HG03175 (cell line): ENCODE measurements around the gene NOS1.

Experiments
- ATAC-seq: cut with Tn5 transposase; IDR thresholded peaks from one replicate; pipeline ENCODE4 v1.9.1; 2021; ENCODE audit warnings: mild to moderate bottlenecking, moderate library complexity; ENCODE audit not compliant: unreplicated experiment

NOS1 gene

DNA sequence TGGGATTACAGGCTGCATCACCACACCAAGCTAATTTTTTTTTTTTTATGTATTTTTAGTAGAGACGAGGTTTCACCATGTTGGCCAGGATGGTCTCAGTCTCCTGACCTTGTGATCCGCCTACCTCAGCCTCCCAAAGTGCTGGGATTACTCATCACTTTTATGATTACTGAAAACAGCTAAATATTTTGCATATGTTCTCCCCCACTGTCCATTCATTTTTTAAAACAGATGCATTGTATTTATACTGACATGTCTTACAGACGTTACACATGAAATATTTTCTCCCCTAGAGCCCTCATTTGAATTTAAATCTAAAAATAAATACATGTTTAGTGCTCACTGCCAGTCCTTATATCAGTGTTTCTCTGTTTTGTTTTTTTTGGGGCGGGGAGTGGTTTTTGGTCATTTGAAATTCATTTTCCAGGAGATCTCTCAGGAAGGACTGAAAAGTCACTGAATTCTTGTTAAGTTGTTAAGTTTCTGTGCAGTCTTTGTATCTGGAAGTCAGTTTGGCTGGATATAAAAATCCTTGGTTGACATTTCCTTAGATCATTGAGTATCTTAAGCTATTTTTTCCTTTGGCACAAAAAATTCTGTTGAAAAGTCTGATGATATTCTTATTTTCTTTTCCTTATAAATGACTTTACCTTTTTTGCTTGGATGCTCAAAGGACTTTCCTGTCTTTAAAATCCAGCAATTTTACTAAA lies 180.5 kb downstream of the NOS1 start:
- ATAC-seq, result no peak

DNA sequence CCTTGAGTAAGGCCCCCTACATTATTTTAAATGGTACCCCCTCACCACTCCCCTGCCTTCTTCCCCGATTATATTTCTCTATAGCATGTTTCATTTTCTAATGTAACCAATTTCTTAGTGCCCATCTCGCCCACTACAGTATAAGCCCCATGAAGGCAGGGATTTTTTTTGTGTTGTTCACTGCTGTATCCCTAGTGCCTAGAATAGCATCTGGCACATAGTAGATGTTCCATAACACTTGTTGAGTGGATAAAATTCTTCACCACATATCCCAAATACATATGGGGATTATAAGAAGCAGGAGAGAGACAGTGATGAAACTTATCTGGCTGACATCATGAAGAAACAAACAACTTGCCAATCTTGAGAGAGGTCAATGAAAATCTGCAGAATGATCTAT lies 182.7 kb downstream of the NOS1 start:
- ATAC-seq, result no peak

DNA sequence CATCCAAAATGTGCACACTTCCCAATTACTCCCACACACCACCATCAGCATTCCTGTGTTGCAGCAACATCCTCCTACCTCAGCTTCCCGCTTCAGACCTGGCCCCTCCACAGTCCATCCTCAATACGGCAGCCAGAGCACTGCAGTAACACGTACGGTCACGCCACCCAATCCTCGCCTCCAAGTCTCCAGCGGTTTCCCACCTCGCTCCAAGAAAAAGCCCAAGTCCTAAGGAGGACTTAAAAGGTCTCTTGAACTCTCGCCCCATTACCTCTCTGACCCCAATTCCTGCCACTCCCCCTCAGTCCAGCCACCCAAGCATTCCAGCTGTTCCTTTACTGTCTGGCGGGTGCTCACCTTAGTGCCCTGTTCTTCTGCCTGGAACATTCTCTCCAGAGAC lies 183.1 kb downstream of the NOS1 start:
- no peak for ATAC-seq

DNA sequence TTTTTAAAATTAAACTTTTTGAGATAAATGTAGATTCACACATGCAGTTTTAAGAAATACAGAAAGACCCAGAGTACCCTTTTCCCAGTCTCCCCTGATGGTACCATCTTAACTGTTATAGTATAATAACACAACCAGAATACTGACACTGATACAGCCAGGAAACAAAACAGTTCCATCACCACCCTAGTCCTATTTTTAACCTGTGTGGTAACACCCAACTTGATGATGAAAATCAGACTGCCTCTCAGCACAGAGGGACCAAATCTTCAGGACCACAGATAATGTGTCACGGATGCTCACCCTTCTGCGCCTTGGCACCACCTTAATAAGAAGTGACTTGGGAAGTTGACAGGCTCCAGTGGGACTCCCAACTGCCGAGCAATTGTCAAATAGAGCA lies 189.3 kb downstream of the NOS1 start:
- no peak for ATAC-seq

DNA sequence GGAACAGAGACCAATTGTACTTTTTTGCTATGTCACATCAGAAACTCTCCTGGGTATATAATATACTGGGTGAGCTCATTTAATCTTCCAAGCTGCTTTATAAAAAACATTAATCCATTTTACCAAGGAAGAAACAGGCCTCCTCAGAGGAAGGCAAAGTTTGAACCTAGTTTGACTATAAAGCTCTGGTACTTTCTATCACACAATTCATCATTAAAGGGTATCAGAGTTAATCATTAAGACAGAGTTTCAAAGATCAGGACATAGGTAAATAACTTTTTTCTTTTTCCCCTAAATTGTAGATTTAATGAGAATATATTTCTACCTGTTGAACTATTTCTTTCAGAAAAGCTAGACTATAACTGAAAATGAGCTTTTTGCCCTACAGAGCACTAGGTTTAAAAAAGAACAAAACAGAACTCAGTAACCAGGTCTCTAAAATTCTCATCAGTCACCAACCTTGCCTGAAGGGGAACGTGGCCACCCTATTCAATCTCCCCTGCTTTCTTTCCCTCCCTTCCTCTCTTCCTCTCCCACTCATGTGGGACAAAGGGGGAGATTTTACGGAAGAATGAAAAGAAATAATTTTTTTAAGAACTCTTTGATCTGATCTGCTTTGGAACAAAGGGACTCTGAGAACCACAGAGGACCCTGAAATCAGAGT lies 189.8 kb downstream of the NOS1 start:
- no peak for ATAC-seq

DNA sequence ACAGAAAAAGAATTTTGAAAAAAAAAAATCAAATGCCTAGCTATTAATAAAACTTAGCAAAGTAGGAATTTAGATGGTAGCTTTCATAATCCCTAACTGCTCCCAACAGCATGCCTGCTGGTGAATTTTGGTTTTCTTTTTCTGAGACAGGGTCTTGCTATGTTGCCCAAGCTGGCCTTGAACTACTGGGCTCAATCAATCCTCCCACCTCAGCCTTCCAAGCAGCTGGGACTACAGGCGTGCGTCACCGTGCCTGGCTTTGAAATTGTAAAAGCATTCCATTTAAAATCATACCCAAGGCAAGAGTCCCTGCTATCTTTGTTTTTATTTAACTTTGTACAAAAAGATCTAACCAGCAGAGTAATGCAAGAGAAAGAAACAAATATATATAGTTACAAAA lies 191.9 kb downstream of the NOS1 start:
- ATAC-seq, result no peak

DNA sequence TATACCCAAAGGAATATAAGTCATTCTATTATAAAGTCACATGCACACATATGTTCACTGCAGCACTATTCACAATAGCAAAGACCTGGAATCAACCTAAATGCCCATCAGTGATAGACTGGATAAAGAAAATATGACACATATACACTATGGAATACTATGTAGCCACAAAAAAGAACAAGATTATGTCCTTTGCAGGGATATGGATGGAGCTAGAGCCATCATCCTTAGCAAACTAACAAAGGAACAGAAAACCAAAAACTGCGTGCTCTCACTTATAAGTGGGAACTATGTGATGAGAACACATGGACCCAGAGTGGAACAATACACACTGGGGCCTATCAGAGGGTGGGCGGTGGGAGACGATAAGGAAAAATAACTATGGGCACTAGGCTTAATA lies 192.4 kb downstream of the NOS1 start:
- no peak for ATAC-seq

DNA sequence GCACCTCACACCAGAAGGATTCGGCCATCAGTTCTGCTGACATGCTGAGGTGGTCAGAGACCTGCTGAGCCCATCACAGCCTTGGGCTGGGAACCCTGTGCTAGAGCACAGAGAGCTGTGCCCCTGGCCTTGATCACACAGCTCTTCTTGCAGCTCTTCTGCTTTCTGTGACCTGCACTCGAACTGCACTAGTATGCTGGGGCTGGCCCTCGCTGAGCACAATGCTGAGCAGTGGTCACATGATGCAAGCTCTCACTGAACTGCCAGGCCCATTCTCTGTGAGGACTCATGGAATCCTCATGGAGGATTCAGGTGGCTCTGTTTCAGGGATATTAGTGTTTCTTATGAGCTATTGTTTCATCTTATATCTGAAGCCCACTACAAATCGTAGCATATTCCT lies 193.7 kb downstream of the NOS1 start:
- ATAC-seq, result no peak

DNA sequence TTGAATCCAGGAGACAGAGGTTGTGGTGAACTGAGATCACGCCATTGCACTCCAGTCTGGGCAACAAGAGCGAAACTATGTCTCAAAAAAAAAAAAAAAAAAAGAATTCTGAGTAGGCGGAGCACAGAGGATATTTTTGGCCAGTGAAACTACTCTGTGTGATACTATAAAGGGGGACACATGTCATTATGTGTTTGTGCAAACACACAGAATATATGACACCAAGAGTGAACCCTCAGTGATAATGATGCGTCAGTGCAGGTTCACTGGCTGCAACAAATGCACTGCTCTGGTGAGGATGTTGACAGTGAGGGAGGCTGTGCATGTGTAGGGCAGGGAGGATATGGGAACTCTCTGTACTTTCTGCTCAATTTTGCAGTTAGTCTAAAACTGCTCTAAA lies 195.3 kb downstream of the NOS1 start:
- no peak for ATAC-seq

DNA sequence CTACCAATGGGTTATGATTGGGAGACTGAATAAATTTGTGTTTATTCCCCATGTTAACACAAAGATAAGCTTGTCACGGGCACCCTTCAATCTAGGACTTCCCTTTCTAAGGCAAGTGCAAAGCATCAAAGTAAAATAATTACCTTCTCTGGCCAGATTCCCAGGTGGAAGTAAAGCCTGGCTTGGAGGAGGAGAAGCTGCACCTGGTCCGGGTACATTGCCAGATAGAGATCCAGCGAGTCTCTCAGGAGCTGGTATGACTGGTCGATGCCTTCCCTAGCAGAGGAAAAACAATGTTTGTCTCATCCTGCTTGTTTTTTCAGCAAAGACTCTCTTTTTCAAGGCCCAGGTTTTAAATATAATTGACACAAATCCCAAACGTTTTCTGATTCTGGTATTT lies 196.1 kb downstream of the NOS1 start:
- no peak for ATAC-seq

DNA sequence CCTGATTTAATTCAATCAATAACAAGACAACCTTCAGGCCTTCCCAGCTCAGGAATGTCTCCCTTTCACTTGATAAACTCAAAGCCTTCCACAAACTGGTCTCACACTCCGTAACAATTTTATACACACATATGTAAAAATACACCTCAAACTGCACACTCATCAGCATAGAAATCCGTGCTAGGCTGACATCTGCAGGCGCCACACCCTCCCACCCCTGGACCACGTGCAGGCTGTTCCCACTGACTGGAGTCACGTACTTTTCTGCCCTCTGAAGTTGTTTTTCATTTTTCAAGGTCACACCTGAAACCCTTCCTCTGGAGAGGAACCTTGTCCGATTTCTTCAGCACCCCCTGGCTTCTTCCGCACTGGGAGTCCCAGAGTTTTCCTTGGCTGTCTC lies 198.8 kb downstream of the NOS1 start:
- no peak for ATAC-seq

DNA sequence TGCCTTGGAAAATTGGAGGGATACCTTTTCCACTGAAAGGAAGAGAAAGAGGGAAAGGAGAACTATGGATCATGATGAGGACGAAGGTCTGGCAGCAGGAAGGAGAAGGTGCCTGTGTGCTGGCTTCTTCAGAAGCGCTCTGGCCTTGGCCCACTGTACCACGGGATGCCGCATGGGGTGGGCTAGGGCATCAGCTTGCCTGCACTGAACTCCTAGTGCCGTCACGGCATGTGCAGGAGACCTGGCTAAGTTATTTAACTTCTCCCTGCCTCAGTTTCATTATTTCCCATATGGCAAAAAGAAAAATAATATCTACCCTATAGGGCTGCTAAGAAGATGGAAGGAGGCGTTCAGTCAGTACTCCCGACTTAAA lies 199.3 kb downstream of the NOS1 start:
- no peak for ATAC-seq

DNA sequence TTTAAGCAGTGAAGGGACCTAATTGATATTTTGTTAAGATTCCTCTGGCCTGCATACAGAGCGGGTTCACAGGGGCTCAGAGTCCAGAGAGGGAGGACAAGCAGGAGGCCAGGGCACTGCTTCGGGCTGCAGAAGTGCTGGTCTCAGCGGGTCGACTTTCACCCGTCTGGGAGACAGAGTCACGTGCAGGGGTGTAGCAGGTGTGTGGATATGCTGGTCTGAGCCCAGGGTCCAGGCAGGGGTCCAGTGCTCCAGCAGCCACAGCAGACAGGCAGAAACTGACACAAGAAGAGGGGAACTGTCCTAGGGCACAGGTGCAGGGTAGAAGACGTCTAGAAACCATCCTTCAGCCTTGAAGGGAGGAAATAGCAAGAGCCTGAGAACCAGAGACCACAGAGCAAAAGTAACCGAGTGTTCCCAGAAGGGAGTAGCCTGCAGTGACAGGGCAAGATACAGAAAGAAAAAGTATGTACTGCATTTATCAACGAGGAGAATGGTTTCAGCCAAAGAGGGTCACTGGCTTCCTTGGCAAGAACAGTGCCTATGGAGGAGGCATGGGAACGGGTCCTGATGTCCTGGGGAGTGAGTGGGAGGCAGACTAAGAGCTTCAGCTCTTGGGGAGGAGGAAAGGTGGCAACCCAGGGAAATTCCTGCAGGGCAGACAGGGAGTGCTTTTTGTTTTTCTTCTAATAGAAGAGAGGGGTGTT lies 199.8 kb downstream of the NOS1 start:
- no peak for ATAC-seq

DNA sequence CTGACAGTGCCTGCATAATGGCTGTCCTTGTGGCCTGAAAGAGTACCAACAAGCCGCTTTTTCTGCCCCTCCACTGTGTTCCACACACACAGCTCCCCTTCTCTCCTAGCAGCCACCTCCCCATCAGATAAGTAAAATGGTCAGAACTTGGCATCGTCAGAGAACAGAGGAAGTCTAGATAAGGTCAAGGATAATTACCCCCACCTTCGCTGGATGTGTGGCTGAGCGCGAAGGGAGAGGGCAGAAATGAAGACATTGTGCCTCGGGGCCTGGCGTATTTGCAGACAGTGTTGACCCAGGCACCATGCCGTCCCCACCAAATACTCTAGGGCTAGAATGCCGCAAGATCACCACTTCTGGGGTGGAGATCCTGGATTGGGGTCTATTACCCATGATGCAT lies 201.8 kb downstream of the NOS1 start:
- ATAC-seq, result no peak

DNA sequence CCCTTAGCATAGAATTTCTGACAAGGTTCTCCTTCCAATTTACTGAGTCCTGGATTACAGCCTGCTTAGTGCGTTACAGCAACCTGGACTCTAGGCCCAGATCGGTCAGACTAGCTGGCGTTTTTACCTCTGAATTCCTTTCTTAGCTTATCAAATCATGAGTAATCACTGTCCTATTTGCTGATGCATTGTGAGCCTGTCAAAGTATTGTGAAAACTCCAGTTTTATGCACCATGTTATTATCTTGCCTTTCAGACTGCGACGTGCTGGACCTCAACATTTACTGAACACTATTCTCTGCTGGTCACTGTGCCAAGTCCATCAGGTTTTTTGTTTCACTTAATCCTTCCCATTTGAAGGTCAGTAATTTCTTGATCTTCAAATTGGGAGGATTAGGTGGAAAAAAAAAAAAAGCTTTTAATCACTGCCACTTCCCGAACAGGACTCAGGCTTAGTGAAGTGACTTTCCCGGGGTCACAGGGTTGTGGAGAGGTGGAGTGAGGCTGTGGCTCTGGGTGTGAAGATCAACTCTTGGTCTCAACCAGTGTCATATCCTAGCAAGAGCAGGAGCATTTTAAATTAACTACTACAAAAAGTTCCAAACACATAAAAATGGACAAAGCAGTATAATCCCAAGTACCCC lies 202.4 kb downstream of the NOS1 start:
- ATAC-seq, result no peak
